Vagina (tissue), 2 donors: Measurements from ENCODE around the gene FBXW5. TPM values are rescaled to one million over a fixed set of nuclear protein-coding genes. Genes with fewer than 3 reads are reported as not detected.

ENCODE experiments used
- DNase-seq, 2 donors: peaks; one replicate each; pipeline ENCODE4 v3.0.0-alpha.2; 2017; ENCODE audit errors: extremely low spot score in 2 of 2
- H3K27ac ChIP-seq: fragments of 200-600 bp; sonication (generic); one replicate; pipeline ENCODE4 v1.5.1; 2019
- H3K27me3 ChIP-seq: fragments of 200-600 bp; sonication (generic); one replicate; pipeline ENCODE4 v1.5.1; 2019
- H3K36me3 ChIP-seq, 2 donors: fragments of 200-600 bp; sonication (generic); one replicate each; pipeline ENCODE4 v1.5.1; 2017 to 2019
- H3K4me1 ChIP-seq: fragments of 200-600 bp; sonication (generic); one replicate; pipeline ENCODE4 v1.5.1; 2019
- H3K4me3 ChIP-seq, 2 donors: fragments of 200-600 bp; sonication (generic); 1 replicate in 1 of 2; 2 replicates in 1 of 2; pipeline ENCODE4 v1.5.1; 2016 to 2019
- H3K9me3 ChIP-seq: fragments of 200-600 bp; sonication (generic); one replicate; pipeline ENCODE4 v1.5.1; 2019
- POLR2A ChIP-seq, 2 donors: fragments of 450-650 bp; IDR thresholded peaks; one replicate each; pipeline ENCODE4 v1.6.1; 2017; ENCODE audit warnings: antibody characterized with exemption in 2 of 2, mild to moderate bottlenecking in 2 of 2, moderate library complexity in 2 of 2
- POLR2AphosphoS5 ChIP-seq, 2 donors: sonication (generic); formaldehyde crosslinking; IDR thresholded peaks; one replicate each; pipeline ENCODE4 v1.9.0; 2017; ENCODE audit warnings: antibody characterized with exemption in 2 of 2, mild to moderate bottlenecking in 2 of 2, low read depth in 1 of 2; ENCODE audit not compliant: insufficient read depth in 1 of 2
- intact Hi-C: fragments of 100-400 bp; cut with DNase I; formaldehyde crosslinking; loops from one replicate; pipeline ENCODE4 v1.15.1; 2023
- total RNA-seq: library from RNA; depleted of rRNA; stranded (reverse); fragments of >200 nt; gene quantifications from one replicate; pipeline ENCODE4 v1.2.3, GENCODE V29; 2016
- TF ChIP-seq, protein P1 (sequence below), 3 experiments: fragments of 450-650 bp in 2 of 3; fragments of 200-600 bp in 1 of 3; sonication (generic) in 1 of 3; IDR thresholded peaks; one replicate each; pipeline ENCODE4 v1.5.1; 2017 to 2019; ENCODE audit warnings: antibody characterized with exemption in 3 of 3, mild to moderate bottlenecking in 2 of 3, moderate library complexity in 2 of 3

FBXW5 gene
- total RNA-seq, 1 donor from 2014 or later = 125 TPM

DNA sequence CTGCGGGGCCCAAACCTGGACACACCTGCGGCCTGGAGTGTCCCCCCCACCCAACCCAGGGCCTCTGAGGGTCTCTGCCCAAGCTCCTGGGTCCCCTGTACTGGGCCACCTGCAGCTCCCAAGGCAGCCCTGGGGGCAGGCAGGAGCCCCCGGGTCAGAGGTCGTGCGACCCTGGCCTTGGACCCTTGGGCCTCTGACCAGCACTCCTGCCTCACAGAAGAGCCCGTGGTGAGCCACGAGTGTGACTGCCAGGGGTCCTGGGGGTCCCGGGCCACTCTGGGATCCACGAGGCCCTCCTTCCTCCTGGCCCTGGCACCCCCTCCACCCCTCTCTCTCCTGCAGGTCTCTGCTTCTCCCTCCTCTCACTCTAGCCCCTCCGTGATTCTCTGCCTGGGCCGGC lies 27.8 kb upstream of the FBXW5 start:
- Histone ChIP-seq H3K36me3 (no peaks in the 10 kb centered on the region), H3K4me3 (no peak overlapping the region), H3K27me3 (no peaks in the 10 kb centered on the region), H3K4me1 (peaks cover 32% of the 10 kb centered on the region), H3K27ac (no peak overlapping the region), H3K9me3 (no peaks in the 10 kb centered on the region)
- intact Hi-C loops = no loop called here
- TF ChIP-seq POLR2A (IDR thresholded peaks at IDR 0.05) = no peak
- no peak for TF ChIP-seq POLR2AphosphoS5 (IDR thresholded peaks at IDR 0.05; ENCODE audit: insufficient read depth in 1 of 2, low read depth in 1 of 2)
- TF ChIP-seq, protein P1, sequence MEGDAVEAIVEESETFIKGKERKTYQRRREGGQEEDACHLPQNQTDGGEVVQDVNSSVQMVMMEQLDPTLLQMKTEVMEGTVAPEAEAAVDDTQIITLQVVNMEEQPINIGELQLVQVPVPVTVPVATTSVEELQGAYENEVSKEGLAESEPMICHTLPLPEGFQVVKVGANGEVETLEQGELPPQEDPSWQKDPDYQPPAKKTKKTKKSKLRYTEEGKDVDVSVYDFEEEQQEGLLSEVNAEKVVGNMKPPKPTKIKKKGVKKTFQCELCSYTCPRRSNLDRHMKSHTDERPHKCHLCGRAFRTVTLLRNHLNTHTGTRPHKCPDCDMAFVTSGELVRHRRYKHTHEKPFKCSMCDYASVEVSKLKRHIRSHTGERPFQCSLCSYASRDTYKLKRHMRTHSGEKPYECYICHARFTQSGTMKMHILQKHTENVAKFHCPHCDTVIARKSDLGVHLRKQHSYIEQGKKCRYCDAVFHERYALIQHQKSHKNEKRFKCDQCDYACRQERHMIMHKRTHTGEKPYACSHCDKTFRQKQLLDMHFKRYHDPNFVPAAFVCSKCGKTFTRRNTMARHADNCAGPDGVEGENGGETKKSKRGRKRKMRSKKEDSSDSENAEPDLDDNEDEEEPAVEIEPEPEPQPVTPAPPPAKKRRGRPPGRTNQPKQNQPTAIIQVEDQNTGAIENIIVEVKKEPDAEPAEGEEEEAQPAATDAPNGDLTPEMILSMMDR (IDR thresholded peaks at IDR 0.05) = no peak
- no peak for DNase-seq

DNA sequence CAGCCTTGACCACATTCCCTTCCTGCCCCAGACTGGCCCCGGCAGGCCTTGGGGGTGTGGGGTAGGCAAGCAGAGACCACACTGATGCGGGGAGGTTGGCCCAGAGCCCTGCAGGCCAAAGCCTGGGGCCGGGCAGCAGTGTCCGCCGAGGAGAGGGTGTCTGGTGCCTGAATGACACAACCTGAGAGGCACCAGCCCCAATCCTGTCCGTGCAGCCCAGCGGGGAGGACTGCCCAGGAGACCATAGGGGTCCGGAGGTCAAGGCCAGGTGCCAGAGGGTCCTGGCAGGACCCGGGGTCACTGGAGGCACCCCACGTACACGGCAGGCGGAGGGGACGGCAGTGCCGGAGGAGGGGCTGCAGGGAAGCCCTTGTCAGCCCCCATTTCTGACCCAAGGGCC lies 27.2 kb upstream of the FBXW5 start:
- DNase-seq = no peak
- Histone ChIP-seq H3K4me3 (no peak overlapping the region), H3K27ac (no peak overlapping the region), H3K27me3 (no peaks in the 10 kb centered on the region), H3K36me3 (no peaks in the 10 kb centered on the region), H3K9me3 (no peaks in the 10 kb centered on the region), H3K4me1 (peaks cover 27% of the 10 kb centered on the region)
- TF ChIP-seq, protein P1 (IDR thresholded peaks at IDR 0.05) = no peak
- TF ChIP-seq POLR2A (IDR thresholded peaks at IDR 0.05) (no peak), POLR2AphosphoS5 (IDR thresholded peaks at IDR 0.05; ENCODE audit: insufficient read depth in 1 of 2, low read depth in 1 of 2) (no peak)
- intact Hi-C loops = no loop called here

DNA sequence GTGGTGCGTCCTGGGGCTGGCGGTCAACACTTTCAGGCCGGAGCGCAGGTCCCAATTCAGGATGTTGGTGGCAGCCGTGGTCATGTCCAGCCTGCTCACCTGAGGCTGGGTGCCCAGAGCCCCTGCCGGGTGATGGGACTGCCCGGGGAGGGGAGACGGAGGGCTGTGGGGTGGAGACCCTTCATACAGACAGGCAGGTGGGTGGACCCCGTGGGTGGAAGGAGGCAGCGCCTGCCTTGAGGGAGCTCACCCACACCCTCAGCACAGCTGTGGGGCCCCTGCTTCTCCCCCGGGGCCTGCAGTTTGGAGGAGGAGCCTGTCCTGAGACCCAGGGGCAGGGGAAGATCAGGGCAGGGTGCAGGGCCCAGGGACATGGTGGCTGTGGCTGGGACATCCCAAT lies 25.8 kb upstream of the FBXW5 start:
- no peak for DNase-seq
- no peaks in the 10 kb centered on the region for H3K9me3 ChIP-seq
- no peak for TF ChIP-seq POLR2AphosphoS5 (IDR thresholded peaks at IDR 0.05; ENCODE audit: insufficient read depth in 1 of 2, low read depth in 1 of 2)
- no peak for TF ChIP-seq POLR2A (IDR thresholded peaks at IDR 0.05)
- TF ChIP-seq, protein P1 (IDR thresholded peaks at IDR 0.05) = no peak
- no peak overlapping the region for H3K4me3 ChIP-seq
- no peaks in the 10 kb centered on the region for H3K36me3 ChIP-seq
- H3K27ac ChIP-seq = no peak overlapping the region
- H3K4me1 ChIP-seq = peaks cover 24% of the 10 kb centered on the region
- intact Hi-C loops = no loop called here
- no peaks in the 10 kb centered on the region for H3K27me3 ChIP-seq

DNA sequence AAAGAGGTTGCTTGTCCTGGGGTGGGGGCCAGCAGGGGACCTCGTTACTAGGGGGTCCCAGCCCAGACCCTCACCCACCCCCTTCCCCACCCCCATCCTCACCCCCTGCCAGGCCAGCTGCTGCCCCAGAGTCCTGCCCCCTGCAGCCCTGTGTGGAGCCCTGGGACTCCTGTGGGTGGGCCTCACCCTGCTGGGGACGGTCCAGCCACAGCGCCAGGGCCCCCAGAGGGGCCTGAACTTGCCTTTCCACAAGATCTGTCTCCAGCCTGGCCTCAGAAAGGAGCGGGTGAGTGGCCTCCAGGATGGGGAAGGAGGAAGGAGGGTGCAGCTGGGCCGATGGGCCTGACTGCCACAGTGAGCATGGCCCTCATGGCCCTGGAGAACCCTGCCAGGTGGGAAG lies 25.2 kb upstream of the FBXW5 start:
- Histone ChIP-seq H3K4me3 (no peak overlapping the region), H3K27ac (no peak overlapping the region), H3K9me3 (no peaks in the 10 kb centered on the region)

DNA sequence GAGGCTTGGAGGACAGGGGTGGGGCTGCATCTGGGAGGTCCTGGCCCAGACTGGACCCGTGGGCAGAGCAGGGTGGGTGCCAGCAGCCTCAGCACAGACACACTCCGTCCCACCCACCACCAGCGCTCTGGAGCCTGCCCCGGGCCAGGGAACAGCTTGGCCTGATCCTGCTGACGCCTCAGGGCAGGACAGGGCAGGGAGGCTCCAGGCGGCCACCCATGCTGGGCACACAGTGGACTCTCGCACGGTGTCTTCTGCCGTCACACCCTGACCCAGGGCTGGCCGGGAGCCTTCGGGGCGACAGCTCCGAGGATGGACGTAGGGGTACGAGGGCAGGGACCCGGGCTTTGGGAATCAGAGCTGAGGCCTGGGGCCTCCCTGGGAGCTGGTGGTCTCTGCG lies 24.6 kb upstream of the FBXW5 start:
- H3K4me3 ChIP-seq = no peak overlapping the region
- no peaks in the 10 kb centered on the region for H3K9me3 ChIP-seq
- intact Hi-C loops = no loop called here
- H3K4me1 ChIP-seq = peaks cover 18% of the 10 kb centered on the region
- H3K36me3 ChIP-seq = no peaks in the 10 kb centered on the region
- H3K27me3 ChIP-seq = no peaks in the 10 kb centered on the region
- TF ChIP-seq POLR2AphosphoS5 (IDR thresholded peaks at IDR 0.05; ENCODE audit: insufficient read depth in 1 of 2, low read depth in 1 of 2) = no peak
- TF ChIP-seq, protein P1 (IDR thresholded peaks at IDR 0.05) = no peak
- no peak for TF ChIP-seq POLR2A (IDR thresholded peaks at IDR 0.05)
- no peak for DNase-seq
- H3K27ac ChIP-seq = no peak overlapping the region

More for the DNA sequence above, 25.2 kb upstream of the FBXW5 start:
- Histone ChIP-seq H3K4me1 (peaks cover 18% of the 10 kb centered on the region), H3K27me3 (no peaks in the 10 kb centered on the region), H3K36me3 (no peaks in the 10 kb centered on the region)
- intact Hi-C loops = no loop called here
- DNase-seq = no peak
- TF ChIP-seq POLR2AphosphoS5 (IDR thresholded peaks at IDR 0.05; ENCODE audit: insufficient read depth in 1 of 2, low read depth in 1 of 2) = no peak
- no peak for TF ChIP-seq POLR2A (IDR thresholded peaks at IDR 0.05)
- TF ChIP-seq, protein P1 (IDR thresholded peaks at IDR 0.05) = no peak
